Stimulated activated CD4-positive, alpha-beta T cell treated with anti-CD3 and anti-CD28 coated beads, TNF-alpha, amount 100 ng/mL, for 24 hours (primary cell): Measurements from ENCODE around the gene WFDC11.
A peak's percentile ranks its signal among the peaks of the same experiment; 100 is the strongest.

ENCODE experiments used
- DNase-seq, 3 experiments: peaks; one replicate each; pipeline ENCODE4 v3.0.0-alpha.2; 2020; ENCODE audit warnings: low read depth in 3 of 3

WFDC11 gene

DNA sequence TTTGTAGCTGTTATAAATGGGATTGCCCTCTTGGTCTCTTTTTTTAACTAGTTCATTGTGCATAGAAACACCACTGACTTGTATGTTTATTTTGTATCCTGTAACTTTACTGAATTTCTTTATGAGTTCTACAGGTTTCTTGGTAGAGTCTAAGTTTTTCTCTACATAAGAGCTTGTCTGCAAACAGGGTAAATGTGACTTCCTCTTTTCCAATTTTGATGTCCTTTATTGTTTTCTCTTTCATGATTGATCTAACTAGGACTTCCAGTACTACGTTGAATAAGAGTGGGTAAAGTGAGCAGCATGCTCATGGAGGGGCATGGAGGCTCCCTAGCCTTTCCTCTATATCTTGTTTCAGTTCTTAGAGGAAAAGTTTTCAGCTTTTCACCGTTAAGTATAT, 43.5 kb downstream of the WFDC11 start:
- no peak for DNase-seq

DNA sequence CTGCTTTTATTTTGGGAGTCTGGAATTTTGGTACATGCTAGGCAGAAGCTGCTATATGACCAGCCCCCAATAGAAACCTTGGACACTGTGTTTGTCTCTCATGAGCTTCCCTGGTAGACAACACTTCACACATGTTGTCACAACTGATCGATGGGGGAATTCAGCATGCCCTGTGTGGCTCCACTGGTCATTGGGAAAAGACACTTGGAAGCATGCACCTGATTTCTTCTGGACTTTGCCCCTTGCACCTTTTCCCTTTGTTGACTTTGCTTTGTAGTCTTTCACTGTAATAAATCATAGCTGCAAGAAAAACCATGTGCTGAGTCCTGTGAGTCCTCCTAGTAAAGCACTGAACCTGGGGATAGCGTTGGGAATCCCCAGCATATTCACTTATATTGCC, 48.4 kb downstream of the WFDC11 start:
- no peak for DNase-seq

DNA sequence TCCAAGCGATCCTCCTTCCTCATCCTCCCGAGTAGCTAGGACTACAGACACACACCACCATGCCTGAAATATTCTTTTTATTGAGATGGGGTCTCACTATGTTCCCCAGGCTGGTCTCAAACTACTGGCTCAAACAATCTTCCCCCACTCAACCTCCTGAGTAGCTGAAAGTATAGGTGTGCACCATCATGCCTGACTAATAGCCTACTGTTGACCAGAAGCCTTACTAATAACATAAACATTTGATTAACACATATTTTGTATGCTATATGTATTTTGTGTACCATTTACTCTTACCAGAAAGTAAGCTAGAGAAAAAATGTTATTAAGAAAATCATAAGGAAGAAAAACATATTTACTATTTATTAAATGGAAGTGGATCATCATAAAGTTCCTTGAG, 52.4 kb downstream of the WFDC11 start:
- no peak for DNase-seq

DNA sequence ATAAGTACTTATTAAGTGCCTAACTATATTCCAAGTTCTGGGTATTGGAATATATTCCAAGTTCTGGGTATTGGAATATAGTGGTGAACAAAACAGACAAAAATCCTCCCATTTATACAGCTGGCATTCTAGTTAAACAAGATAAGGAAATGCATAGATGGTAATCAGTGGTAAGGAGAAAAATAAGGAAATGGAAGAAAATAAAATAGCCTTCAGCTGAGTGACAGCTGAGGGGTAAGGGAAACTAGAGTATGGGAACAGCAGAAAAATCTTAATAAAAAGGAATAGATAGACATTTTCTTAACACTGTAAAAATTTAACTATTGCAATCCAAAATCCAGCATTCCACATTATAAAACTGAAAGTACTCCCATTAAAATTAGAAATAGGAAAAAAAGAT, 57.7 kb downstream of the WFDC11 start:
- DNase-seq = no peak

DNA sequence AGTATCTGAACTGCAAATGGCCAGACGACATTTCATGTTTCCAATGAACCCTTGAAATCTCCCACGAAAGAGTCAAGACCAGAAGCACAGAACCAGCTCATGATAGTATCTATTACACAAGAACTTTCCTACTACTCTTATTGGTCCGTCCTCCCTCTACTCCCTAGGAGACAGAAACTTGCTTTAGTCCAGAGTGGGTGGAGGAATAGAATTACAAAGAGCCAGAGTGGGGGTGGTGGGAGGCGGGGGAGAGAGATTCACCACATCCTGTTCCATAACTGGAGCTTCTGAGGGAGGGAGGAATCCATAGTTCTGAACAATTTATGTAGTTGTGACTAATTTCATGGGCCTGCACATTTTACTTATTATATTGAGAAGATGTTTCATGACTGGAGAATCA, 59.0 kb downstream of the WFDC11 start:
- peak in 2 of 3 experiments; percentile 26 to 71 for DNase-seq

DNA sequence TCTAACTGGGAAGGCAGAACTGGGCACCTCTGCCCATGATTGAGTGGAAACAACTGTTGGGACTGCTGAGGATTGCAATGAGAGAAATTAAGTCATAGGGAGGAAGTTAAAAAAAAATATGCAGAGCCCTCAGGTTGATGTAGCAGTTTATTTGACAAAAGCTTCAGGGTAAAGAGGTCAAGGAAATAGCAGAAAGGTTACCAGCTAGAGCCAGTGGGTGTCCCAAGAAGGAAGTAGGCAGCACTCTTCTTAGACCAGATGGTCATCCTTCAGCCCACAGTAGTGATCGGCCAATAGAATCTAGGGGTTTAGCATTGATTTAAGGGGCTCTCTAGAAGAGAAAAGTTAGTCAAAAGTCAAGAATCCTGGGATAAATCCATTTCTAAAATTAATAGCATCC, 62.2 kb downstream of the WFDC11 start:
- DNase-seq = no peak
